Activated T-cell treated with anti-CD3 and anti-CD28 coated beads, Interleukin-2, amount 50 U/mL, for 24 hours (primary cell): ENCODE measurements around the gene PEAK1.

ENCODE experiments used
- DNase-seq: peaks from one replicate; pipeline ENCODE4 v3.0.0-alpha.2; 2020
- H3K27ac Mint-ChIP-seq: 2 replicates; pipeline ENCODE4 v1.8.0; 2020; ENCODE audit warnings: mild to moderate bottlenecking, mixed read lengths
- H3K27me3 Mint-ChIP-seq: 2 replicates; pipeline ENCODE4 v1.8.0; 2020; ENCODE audit warnings: mixed read lengths
- H3K36me3 Mint-ChIP-seq: 2 replicates; pipeline ENCODE4 v1.8.0; 2020; ENCODE audit warnings: low read depth, mixed read lengths
- H3K4me1 Mint-ChIP-seq: 2 replicates; pipeline ENCODE4 v1.8.0; 2020; ENCODE audit warnings: low read depth, mixed read lengths
- H3K4me3 Mint-ChIP-seq: 2 replicates; pipeline ENCODE4 v1.8.0; 2020; ENCODE audit warnings: mild to moderate bottlenecking, moderate library complexity, mixed read lengths
- H3K9me3 Mint-ChIP-seq: 2 replicates; pipeline ENCODE4 v1.8.0; 2020; ENCODE audit warnings: mixed read lengths

The PEAK1 gene

GRCh38 chr15:77446840-77447390 is 27.0 kb upstream of the PEAK1 start:
- Mint-ChIP-seq H3K27ac (no peak overlapping the region), H3K9me3 (no peaks in the 10 kb centered on the region), H3K27me3 (no peaks in the 10 kb centered on the region), H3K4me3 (no peak overlapping the region), H3K36me3 (peaks cover 30% of the 10 kb centered on the region), H3K4me1 (peaks cover 35% of the 10 kb centered on the region)
- DNase-seq, result no peak

- no peak overlapping the region for H3K4me3 Mint-ChIP-seq
- no peaks in the 10 kb centered on the region for H3K27me3 Mint-ChIP-seq
- no peak overlapping the region for H3K27ac Mint-ChIP-seq
- peaks cover 5% of the 10 kb centered on the region for H3K36me3 Mint-ChIP-seq
- H3K4me1 Mint-ChIP-seq, result peaks cover 54% of the 10 kb centered on the region
- no peaks in the 10 kb centered on the region for H3K9me3 Mint-ChIP-seq
- no peak for DNase-seq
These were observed 20.6 kb upstream of the PEAK1 start for GRCh38 chr15:77440378-77440999.

GRCh38 chr15:77437264-77437663 is 17.4 kb upstream of the PEAK1 start:
- no peak overlapping the region for H3K4me3 Mint-ChIP-seq
- peaks cover 51% of the 10 kb centered on the region for H3K4me1 Mint-ChIP-seq
- DNase-seq, result no peak
- no peaks in the 10 kb centered on the region for H3K9me3 Mint-ChIP-seq
- H3K27me3 Mint-ChIP-seq, result no peaks in the 10 kb centered on the region
- H3K36me3 Mint-ChIP-seq, result peaks cover 5% of the 10 kb centered on the region
- H3K27ac Mint-ChIP-seq, result no peak overlapping the region

- Mint-ChIP-seq H3K4me1 (peaks cover 49% of the 10 kb centered on the region), H3K4me3 (no peak overlapping the region), H3K27ac (no peak overlapping the region), H3K27me3 (no peaks in the 10 kb centered on the region), H3K36me3 (peaks cover 5% of the 10 kb centered on the region), H3K9me3 (no peaks in the 10 kb centered on the region)
- no peak for DNase-seq
These were observed 16.9 kb upstream of the PEAK1 start for GRCh38 chr15:77436822-77437221.

DNA sequence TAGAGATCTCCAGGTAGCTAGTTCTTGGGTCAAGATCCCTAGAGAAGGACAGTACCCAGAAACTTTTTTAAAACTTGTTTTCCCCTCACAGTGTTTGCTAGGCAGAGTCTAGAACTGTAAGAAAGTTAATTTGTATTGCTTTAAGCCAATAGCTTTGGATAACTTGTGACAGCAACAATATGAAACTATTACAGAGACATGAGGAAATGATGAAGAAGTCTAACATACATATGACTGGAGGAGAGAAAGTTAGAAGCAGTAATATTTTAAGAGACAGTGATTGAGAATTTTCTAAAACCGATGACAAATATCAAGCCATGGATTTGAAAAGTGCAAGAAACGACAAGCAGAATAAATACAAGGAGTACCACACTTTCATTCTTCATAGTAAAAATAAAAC is 10.7 kb upstream of the PEAK1 start:
- Mint-ChIP-seq H3K4me3 (no peak overlapping the region), H3K36me3 (peaks cover 7% of the 10 kb centered on the region), H3K27ac (peak overlapping the region; percentile 89), H3K9me3 (no peaks in the 10 kb centered on the region), H3K27me3 (no peaks in the 10 kb centered on the region), H3K4me1 (peaks cover 51% of the 10 kb centered on the region)
- no peak for DNase-seq

DNA sequence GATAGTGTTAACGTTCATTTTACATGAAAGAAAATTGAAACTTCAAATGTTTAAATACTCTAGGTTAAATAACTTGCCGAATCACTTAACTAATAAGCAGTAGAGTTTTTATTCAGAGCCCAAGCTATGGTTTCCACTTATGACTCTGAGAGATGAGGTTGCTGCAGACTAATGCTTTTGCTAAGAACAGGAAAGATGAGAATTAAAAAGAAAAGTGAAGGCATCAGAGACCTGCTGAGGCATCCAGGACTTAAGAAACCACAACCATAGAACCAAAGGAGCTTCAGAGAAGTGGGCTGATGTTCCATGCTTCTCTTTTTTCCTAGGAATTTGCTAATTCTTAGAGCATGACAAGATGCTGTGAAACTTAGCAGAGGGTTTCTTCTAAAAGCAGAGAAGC is 10.3 kb upstream of the PEAK1 start:
- DNase-seq, result no peak
- Mint-ChIP-seq H3K4me3 (no peak overlapping the region), H3K27me3 (no peaks in the 10 kb centered on the region), H3K36me3 (peaks cover 7% of the 10 kb centered on the region), H3K27ac (peak overlapping the region; percentile 89), H3K9me3 (no peaks in the 10 kb centered on the region), H3K4me1 (peaks cover 53% of the 10 kb centered on the region)

DNA sequence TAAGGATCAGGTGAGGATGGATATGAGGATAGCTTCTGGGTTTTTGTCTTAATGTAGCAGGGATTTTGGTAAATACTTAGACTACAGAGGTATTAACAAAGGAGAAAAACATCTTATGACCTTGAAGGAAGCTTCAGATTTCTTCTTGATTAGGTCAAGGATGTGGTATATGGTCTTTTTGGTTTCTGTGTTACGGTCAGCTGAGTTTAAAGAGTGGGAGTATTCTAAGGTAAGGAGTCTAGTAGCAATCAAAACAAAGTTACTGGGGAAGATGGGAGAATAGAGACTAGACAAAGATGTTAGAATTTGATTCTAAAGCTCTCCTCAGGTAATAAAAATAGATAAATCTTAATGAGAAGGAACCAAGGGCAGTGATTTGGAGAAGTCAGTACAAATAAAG is 7.0 kb upstream of the PEAK1 start:
- no peaks in the 10 kb centered on the region for H3K9me3 Mint-ChIP-seq
- H3K27ac Mint-ChIP-seq, result no peak overlapping the region
- no peak for DNase-seq
- peaks cover 11% of the 10 kb centered on the region for H3K36me3 Mint-ChIP-seq
- H3K4me1 Mint-ChIP-seq, result peaks cover 66% of the 10 kb centered on the region
- no peak overlapping the region for H3K4me3 Mint-ChIP-seq
- no peaks in the 10 kb centered on the region for H3K27me3 Mint-ChIP-seq

DNA sequence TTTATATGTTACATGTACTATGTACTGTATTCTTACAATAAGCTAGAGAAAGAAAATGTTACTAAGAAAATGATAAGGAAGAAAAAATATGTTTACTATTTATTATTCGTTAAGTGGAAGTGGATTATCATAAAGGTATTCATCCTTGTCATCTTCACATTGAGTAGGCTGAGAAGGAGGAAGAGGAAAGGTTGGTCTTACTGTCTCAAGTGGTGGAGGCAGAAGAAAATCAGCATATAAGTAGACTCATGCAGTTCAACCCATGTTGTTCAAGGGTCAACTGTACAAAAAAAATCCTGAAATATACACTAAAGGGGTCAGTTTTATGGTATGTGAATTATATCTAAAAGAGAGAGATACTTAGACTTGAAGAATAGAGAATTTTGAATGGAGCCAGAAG is 6.5 kb upstream of the PEAK1 start:
- DNase-seq, result no peak
- Mint-ChIP-seq H3K4me3 (no peak overlapping the region), H3K27me3 (no peaks in the 10 kb centered on the region), H3K36me3 (peaks cover 14% of the 10 kb centered on the region), H3K4me1 (peaks cover 68% of the 10 kb centered on the region), H3K9me3 (no peaks in the 10 kb centered on the region), H3K27ac (no peak overlapping the region)

GRCh38 chr15:77425104-77425503 is 5.2 kb upstream of the PEAK1 start:
- H3K4me3 Mint-ChIP-seq, result no peak overlapping the region
- H3K9me3 Mint-ChIP-seq, result no peaks in the 10 kb centered on the region
- peaks cover 18% of the 10 kb centered on the region for H3K36me3 Mint-ChIP-seq
- H3K27ac Mint-ChIP-seq, result no peak overlapping the region
- H3K27me3 Mint-ChIP-seq, result no peaks in the 10 kb centered on the region
- H3K4me1 Mint-ChIP-seq, result peaks cover 64% of the 10 kb centered on the region
- DNase-seq, result no peak

GRCh38 chr15:77421370-77421700 is 1.4 kb upstream of the PEAK1 start:
- no peak for DNase-seq
- H3K27ac Mint-ChIP-seq, result peak overlapping the region; percentile 99
- peaks cover 64% of the 10 kb centered on the region for H3K4me1 Mint-ChIP-seq
- no peaks in the 10 kb centered on the region for H3K27me3 Mint-ChIP-seq
- H3K9me3 Mint-ChIP-seq, result no peaks in the 10 kb centered on the region
- peak overlapping the region; percentile 95 for H3K4me3 Mint-ChIP-seq
- H3K36me3 Mint-ChIP-seq, result peaks cover 21% of the 10 kb centered on the region

- Mint-ChIP-seq H3K4me3 (peak within 1 kb of the TSS; percentile 95), H3K9me3 (no peaks in the 10 kb centered on the region), H3K27ac (peak within 1 kb of the TSS; percentile 99), H3K4me1 (peaks cover 59% of the 10 kb centered on the region), H3K36me3 (peaks cover 21% of the 10 kb centered on the region), H3K27me3 (no peaks in the 10 kb centered on the region)
- peak; percentile 80 for DNase-seq
These were observed 886 bp upstream of the PEAK1 start, which contains the start of gene HMG20A for GRCh38 chr15:77420610-77421369. Gene HMG20A (plus strand): TSS chr15:77420888. CDS start chr15:77458408, 37,520 bp downstream.

- peak overlapping the region; percentile 91 for H3K27ac Mint-ChIP-seq
- peak overlapping the region; percentile 87 for H3K4me3 Mint-ChIP-seq
- DNase-seq, result peak; percentile 70
- H3K36me3 Mint-ChIP-seq, result peaks cover 16% of the 10 kb centered on the region
- H3K4me1 Mint-ChIP-seq, result peaks cover 45% of the 10 kb centered on the region
- H3K9me3 Mint-ChIP-seq, result no peaks in the 10 kb centered on the region
- no peaks in the 10 kb centered on the region for H3K27me3 Mint-ChIP-seq
These were observed 703 bp downstream of the PEAK1 start for GRCh38 chr15:77418966-77419835.

- no peaks in the 10 kb centered on the region for H3K27me3 Mint-ChIP-seq
- H3K4me3 Mint-ChIP-seq, result peak overlapping the region; percentile 87
- H3K36me3 Mint-ChIP-seq, result peaks cover 16% of the 10 kb centered on the region
- peak overlapping the region; percentile 91 for H3K27ac Mint-ChIP-seq
- H3K9me3 Mint-ChIP-seq, result no peaks in the 10 kb centered on the region
- H3K4me1 Mint-ChIP-seq, result peaks cover 39% of the 10 kb centered on the region
- no peak for DNase-seq
These were observed 1.4 kb downstream of the PEAK1 start for GRCh38 chr15:77418391-77418965.

DNA sequence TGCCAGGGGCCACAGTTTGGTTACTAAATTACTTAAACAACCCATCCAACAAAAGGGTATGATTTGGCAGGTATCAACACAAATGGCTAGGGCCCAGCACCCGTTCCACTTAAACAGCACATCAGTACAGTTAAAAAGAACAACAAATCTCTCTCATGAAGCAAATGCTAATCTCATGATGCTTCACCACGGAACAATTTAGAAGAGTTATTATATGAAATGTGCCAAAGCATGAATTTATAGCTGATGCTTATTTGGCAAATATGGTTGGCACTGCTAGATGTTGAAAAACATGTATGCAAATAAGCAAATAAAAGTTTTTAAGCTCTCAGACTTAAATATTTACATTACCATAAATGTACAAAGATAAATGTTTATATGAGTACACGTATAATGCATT is 2.3 kb downstream of the PEAK1 start:
- Mint-ChIP-seq H3K9me3 (no peaks in the 10 kb centered on the region), H3K4me3 (no peak overlapping the region), H3K36me3 (peaks cover 16% of the 10 kb centered on the region), H3K4me1 (peaks cover 33% of the 10 kb centered on the region), H3K27me3 (no peaks in the 10 kb centered on the region), H3K27ac (no peak overlapping the region)
- DNase-seq, result no peak
